NOMO-1 (cell line): ENCODE results near the gene GPATCH4.

ENCODE experiments used
- DNase-seq, 2 experiments: peaks; one replicate each; lab custom pipeline; 2025; ENCODE audit not compliant: unreplicated experiment in 2 of 2; lab: John Stamatoyannopoulos, UW

Gene GPATCH4

GRCh38 chr1:156581661-156582387 is 19.5 kb downstream of the GPATCH4 start:
- DNase-seq = no peak

GRCh38 chr1:156579472-156579871 is 21.8 kb downstream of the GPATCH4 start, which contains the start of gene TTC24:
Gene TTC24, plus strand, starts transcription at chr1:156579723. Its CDS starts 1,642 bp downstream, at chr1:156581365.
- no peak for DNase-seq

GRCh38 chr1:156578055-156578454 is 23.2 kb downstream of the GPATCH4 start:
- no peak for DNase-seq

GRCh38 chr1:156577550-156577949 is 23.7 kb downstream of the GPATCH4 start:
- DNase-seq = no peak

GRCh38 chr1:156574039-156574633 is 27.1 kb downstream of the GPATCH4 start:
- DNase-seq = no peak

GRCh38 chr1:156572663-156573018 is 28.6 kb downstream of the GPATCH4 start:
- no peak for DNase-seq

- peak; percentile 65 to 72 for DNase-seq
Observed at GRCh38 chr1:156571919-156572662, 29.2 kb downstream of the GPATCH4 start, which contains the start of gene IQGAP3. Gene IQGAP3, minus strand, starts transcription at chr1:156572565. Its CDS starts 36 bp downstream, at chr1:156572529.

GRCh38 chr1:156571261-156571852 is 29.9 kb downstream of the GPATCH4 start:
- peak; percentile 26 to 32 for DNase-seq

- DNase-seq = peak in 1 of 2 experiments; percentile 53
Observed at GRCh38 chr1:156566436-156566835, 34.8 kb downstream of the GPATCH4 start.

- DNase-seq = no peak
Observed at GRCh38 chr1:156565519-156565918, 35.8 kb downstream of the GPATCH4 start.

- no peak for DNase-seq
Observed at GRCh38 chr1:156560585-156561163, 40.6 kb downstream of the GPATCH4 start.

GRCh38 chr1:156559797-156560385 is 41.4 kb downstream of the GPATCH4 start:
- no peak for DNase-seq

- DNase-seq = no peak
Observed at GRCh38 chr1:156559086-156559796, 42.0 kb downstream of the GPATCH4 start.

- no peak for DNase-seq
Observed at GRCh38 chr1:156556354-156556753, 44.9 kb downstream of the GPATCH4 start.

GRCh38 chr1:156555715-156556114 is 45.6 kb downstream of the GPATCH4 start:
- no peak for DNase-seq

- no peak for DNase-seq
Observed at GRCh38 chr1:156554971-156555370, 46.3 kb downstream of the GPATCH4 start.

- DNase-seq = no peak
Observed at GRCh38 chr1:156553860-156554485, 47.3 kb downstream of the GPATCH4 start.

- DNase-seq = peak; percentile 38 to 79
Observed at GRCh38 chr1:156552937-156553336, 48.3 kb downstream of the GPATCH4 start.

GRCh38 chr1:156552518-156552917 is 48.8 kb downstream of the GPATCH4 start:
- DNase-seq = peak in 1 of 2 experiments; percentile 3
